ENCODE data around the gene CTU2. TPM values are rescaled to one million over a fixed set of nuclear protein-coding genes. Genes with fewer than 3 reads are reported as not detected.
"Not testable (repeated sequence)": the region's sequence is repeated elsewhere in the genome, so short reads cannot be mapped to it uniquely, and the experiment has no call there.

CTU2 gene
- polyA plus RNA-seq, result 10 to 100 TPM; 21.4 to 23.0 (median 22.0) TPM

GRCh38 chr16:88706229-88706964 lies at the start of gene CTU2, which contains the start of gene RNF166:
Gene CTU2, plus strand, starts transcription at chr16:88706503. Its CDS starts 28 bp downstream, at chr16:88706531.
Gene RNF166, minus strand, starts transcription at chr16:88706408. Its CDS starts 83 bp downstream, at chr16:88706325.
- peak within 1 kb of the TSS; percentile 81 to 96 (median 89) for H3K4me3 Mint-ChIP-seq
- peaks cover 53 to 56% of the 10 kb centered on the region in 2 donors for H3K4me1 Mint-ChIP-seq
- peak; percentile 93 to 94 (median 93) for DNase-seq
- H3K27me3 Mint-ChIP-seq (ENCODE audit: low read depth in 3 of 3), result peaks cover 17 to 46% (median 25%) of the 10 kb centered on the region in 3 donors
- H3K36me3 Mint-ChIP-seq, result peaks cover 0 to 4% (median 3%) of the 10 kb centered on the region in 3 donors
- H3K27ac Mint-ChIP-seq, result peak within 1 kb of the TSS; percentile 92 to 99 (median 95)
- no peaks in the 10 kb centered on the region for H3K9me3 Mint-ChIP-seq

- Mint-ChIP-seq H3K36me3 (peaks cover 0 to 9% (median 6%) of the 10 kb centered on the region in 3 donors), H3K4me1 (peaks cover 39 to 40% of the 10 kb centered on the region in 2 donors), H3K27ac (no peak overlapping the region), H3K27me3 (ENCODE audit: low read depth in 3 of 3) (peaks cover 20 to 35% (median 21%) of the 10 kb centered on the region in 3 donors), H3K4me3 (no peak overlapping the region), H3K9me3 (no peaks in the 10 kb centered on the region)
- no peak for DNase-seq
Measured at GRCh38 chr16:88657371-88657770, 48.9 kb upstream of the CTU2 start.

- Mint-ChIP-seq H3K36me3 (peaks cover 0 to 8% (median 5%) of the 10 kb centered on the region in 3 donors), H3K4me1 (peaks cover 30 to 36% of the 10 kb centered on the region in 2 donors), H3K9me3 (no peaks in the 10 kb centered on the region), H3K4me3 (no peak overlapping the region), H3K27ac (peak overlapping the region in 1 of 6 donors; percentile 32), H3K27me3 (ENCODE audit: low read depth in 3 of 3) (peaks cover 19 to 36% (median 19%) of the 10 kb centered on the region in 3 donors)
- DNase-seq, result no peak
Measured at GRCh38 chr16:88658714-88659113, 47.6 kb upstream of the CTU2 start.

- Mint-ChIP-seq H3K27ac (peak overlapping the region in 1 of 6 donors; percentile 32), H3K27me3 (ENCODE audit: low read depth in 3 of 3) (peaks cover 14 to 32% (median 15%) of the 10 kb centered on the region in 3 donors), H3K4me3 (no peak overlapping the region)
Measured at GRCh38 chr16:88659160-88659559, 47.1 kb upstream of the CTU2 start.

DNA sequence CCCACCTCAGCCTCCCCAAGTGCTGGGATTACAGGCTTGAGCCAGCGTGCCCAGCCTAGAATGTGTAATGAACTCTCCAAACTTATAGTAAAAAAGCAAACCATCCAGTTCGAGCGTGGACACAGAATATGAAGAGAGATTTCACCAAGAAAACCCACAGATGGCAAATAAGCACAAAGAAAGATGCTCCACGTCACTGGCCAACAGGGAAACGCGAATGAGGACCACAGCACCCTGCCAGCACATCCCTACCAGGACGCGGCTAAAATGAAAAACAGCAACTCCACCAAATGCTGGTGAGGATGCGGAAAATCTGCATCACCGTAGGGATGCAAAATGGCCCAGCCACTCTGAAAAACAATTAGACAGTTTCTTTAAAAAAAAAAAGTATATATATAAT lies 44.8 kb upstream of the CTU2 start:
- H3K27me3 Mint-ChIP-seq (ENCODE audit: low read depth in 3 of 3), result peaks cover 3 to 18% (median 9%) of the 10 kb centered on the region in 3 donors
- H3K4me3 Mint-ChIP-seq, result peak overlapping the region; percentile 57 to 93 (median 85)
- H3K4me1 Mint-ChIP-seq, result peaks cover 15 to 26% of the 10 kb centered on the region in 2 donors
- no peaks in the 10 kb centered on the region for H3K36me3 Mint-ChIP-seq
- DNase-seq, result no peak
- H3K27ac Mint-ChIP-seq, result peak overlapping the region; percentile 12 to 96 (median 82)
- no peaks in the 10 kb centered on the region for H3K9me3 Mint-ChIP-seq

More at GRCh38 chr16:88659160-88659559, 47.1 kb upstream of the CTU2 start:
- H3K36me3 Mint-ChIP-seq, result peaks cover 0 to 4% (median under 1%) of the 10 kb centered on the region in 3 donors
- peaks cover 26 to 34% of the 10 kb centered on the region in 2 donors for H3K4me1 Mint-ChIP-seq
- H3K9me3 Mint-ChIP-seq, result no peaks in the 10 kb centered on the region
- DNase-seq, result no peak

GRCh38 chr16:88662222-88662842 lies 44.0 kb upstream of the CTU2 start:
- Mint-ChIP-seq H3K4me3 (peak overlapping the region; percentile 82 to 94 (median 89)), H3K4me1 (peaks cover 15 to 27% of the 10 kb centered on the region in 2 donors), H3K27me3 (ENCODE audit: low read depth in 3 of 3) (peaks cover 3 to 18% (median 9%) of the 10 kb centered on the region in 3 donors), H3K27ac (peak overlapping the region; percentile 75 to 97 (median 92)), H3K36me3 (peaks cover 0 to 2% (median 0%) of the 10 kb centered on the region in 3 donors), H3K9me3 (no peaks in the 10 kb centered on the region)
- DNase-seq, result no peak

DNA sequence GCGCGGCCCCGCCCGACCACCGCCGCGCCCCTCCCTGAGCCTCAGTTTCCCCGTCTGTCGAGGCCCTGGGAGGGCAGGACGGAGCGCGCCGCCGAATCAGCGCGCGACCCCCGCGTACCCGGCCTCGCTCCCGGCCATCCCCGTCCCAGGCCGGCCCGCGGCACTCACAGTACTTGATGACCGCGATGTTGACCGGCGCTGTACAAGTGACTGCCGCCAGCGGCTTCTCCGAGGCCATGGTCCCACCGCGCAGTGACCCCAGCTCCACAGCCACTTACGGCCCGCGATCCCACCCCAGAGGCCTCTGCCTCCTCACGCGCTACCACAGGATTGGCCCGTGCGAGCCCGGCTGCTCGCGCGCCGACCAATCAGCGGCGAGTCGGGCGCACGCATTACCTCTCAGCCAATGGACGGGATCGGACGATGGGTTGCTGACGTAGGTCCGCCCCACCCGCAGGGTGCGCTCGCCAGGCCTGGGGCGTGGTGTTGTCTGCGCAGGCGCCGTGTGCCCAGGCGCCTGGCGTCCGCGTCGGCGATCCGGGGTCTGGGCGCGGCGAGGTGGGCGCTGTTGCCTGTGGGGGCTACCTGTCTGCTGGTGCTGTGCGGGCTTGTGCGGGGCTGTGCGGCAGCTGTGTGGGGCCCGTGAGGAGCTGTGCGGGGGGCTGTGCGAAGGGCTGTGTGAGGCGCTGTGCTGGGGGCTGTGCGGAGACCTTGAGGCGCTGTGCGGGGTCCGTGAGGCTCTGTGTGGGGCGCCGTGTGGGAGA lies 43.3 kb upstream of the CTU2 start, which contains the start of gene MVD:
TSS of gene MVD (minus strand) at position 249 of the 764 bp plus-strand sequence. CDS start at position 238, 11 bp downstream.
- H3K27me3 Mint-ChIP-seq (ENCODE audit: low read depth in 3 of 3), result peaks cover 3 to 18% (median 9%) of the 10 kb centered on the region in 3 donors
- H3K36me3 Mint-ChIP-seq, result peaks cover 0 to 3% (median 0%) of the 10 kb centered on the region in 3 donors
- H3K4me1 Mint-ChIP-seq, result peaks cover 15 to 27% of the 10 kb centered on the region in 2 donors
- H3K27ac Mint-ChIP-seq, result peak within 1 kb of the TSS; percentile 85 to 97 (median 94)
- H3K4me3 Mint-ChIP-seq, result peak within 1 kb of the TSS; percentile 93 to 97 (median 94)
- H3K9me3 Mint-ChIP-seq, result no peaks in the 10 kb centered on the region
- DNase-seq, result peak; percentile 96 to 97 (median 96)

DNA sequence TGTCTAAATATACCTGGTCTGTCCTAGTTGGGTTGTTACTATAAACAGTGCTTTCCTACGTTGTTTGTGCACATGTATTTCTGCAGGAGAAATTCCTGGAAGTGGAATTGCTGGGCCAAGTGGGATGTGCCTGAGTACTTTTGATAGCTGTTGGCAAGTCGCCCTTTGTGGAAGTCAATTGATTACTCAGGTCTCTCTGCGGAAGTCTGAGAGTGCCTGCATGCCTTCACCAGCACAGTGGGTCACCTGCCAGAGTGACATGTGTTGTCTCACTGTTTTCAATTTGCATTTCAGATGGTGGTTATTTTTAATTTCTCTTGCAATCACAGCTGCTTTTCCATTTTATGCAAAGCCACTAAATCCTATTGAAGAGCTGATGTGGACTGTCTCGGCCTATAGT lies 41.2 kb upstream of the CTU2 start:
- DNase-seq, result no peak
- Mint-ChIP-seq H3K4me3 (peak overlapping the region; percentile 50 to 76 (median 54)), H3K27ac (peak overlapping the region in 4 of 6 donors; percentile 40 to 78 (median 50)), H3K27me3 (ENCODE audit: low read depth in 3 of 3) (peaks cover 3 to 13% (median 8%) of the 10 kb centered on the region in 3 donors), H3K9me3 (no peaks in the 10 kb centered on the region), H3K36me3 (peaks cover 0 to 3% (median 0%) of the 10 kb centered on the region in 3 donors), H3K4me1 (peaks cover 15 to 27% of the 10 kb centered on the region in 2 donors)

DNA sequence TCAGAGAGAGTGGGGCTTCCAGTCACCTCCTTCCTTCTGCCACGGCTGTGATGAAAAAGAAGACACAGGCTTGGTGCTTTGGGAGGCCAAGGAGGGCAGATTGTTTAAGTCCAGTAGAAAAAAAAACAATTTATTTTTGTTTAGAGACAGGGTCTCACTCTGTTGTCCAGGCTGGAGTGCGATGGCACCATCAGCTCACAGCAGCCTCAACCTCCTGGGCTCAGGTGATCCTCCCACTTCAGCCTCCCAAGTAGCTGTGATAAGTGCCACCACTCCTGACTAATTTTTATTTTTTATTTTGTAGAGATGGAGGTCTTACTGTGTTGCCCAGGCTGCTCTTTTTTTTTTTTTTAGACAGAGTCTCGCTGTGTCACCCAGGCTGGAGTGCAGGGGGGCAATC lies 40.7 kb upstream of the CTU2 start:
- Mint-ChIP-seq H3K27me3 (ENCODE audit: low read depth in 3 of 3) (peaks cover 3 to 13% (median 8%) of the 10 kb centered on the region in 3 donors), H3K27ac (no peak overlapping the region), H3K4me3 (peak overlapping the region in 1 of 5 donors; percentile 12), H3K36me3 (peaks cover 0 to 3% (median 0%) of the 10 kb centered on the region in 3 donors), H3K4me1 (peaks cover 15 to 27% of the 10 kb centered on the region in 2 donors), H3K9me3 (no peaks in the 10 kb centered on the region)
- no peak for DNase-seq

GRCh38 chr16:88667461-88667860 lies 38.8 kb upstream of the CTU2 start:
- DNase-seq, result no peak
- no peak overlapping the region for H3K4me3 Mint-ChIP-seq
- peaks cover 0 to 15% of the 10 kb centered on the region in 2 donors for H3K4me1 Mint-ChIP-seq
- peaks cover 0 to 3% (median 0%) of the 10 kb centered on the region in 3 donors for H3K36me3 Mint-ChIP-seq
- no peaks in the 10 kb centered on the region for H3K9me3 Mint-ChIP-seq
- peaks cover 3 to 9% (median 5%) of the 10 kb centered on the region in 3 donors for H3K27me3 Mint-ChIP-seq (ENCODE audit: low read depth in 3 of 3)
- H3K27ac Mint-ChIP-seq, result peak overlapping the region in 3 of 6 donors; percentile 17 to 84 (median 81)

DNA sequence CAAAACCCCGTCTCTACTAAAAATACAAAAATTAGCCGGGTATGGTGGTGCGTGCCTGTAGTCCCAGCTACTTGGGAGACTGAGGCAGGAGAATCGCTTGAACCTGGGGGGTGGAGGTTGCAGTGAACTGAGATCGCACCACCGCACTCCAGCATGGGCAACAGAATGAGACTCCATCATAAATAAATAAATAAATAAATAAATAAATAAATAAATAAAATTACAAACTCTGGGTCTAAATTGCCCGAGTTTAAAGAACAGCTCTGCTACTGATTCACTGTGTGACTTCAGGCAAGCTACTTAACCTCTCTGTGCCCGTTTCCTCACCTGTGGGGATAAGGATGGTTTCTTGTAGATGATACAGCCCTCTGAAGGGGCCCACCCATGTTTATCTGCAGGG lies 36.8 kb upstream of the CTU2 start:
- not testable (repeated sequence) for H3K4me1 Mint-ChIP-seq; H3K9me3 Mint-ChIP-seq; DNase-seq; H3K27ac Mint-ChIP-seq; H3K4me3 Mint-ChIP-seq; H3K36me3 Mint-ChIP-seq; H3K27me3 Mint-ChIP-seq (ENCODE audit: low read depth in 3 of 3)

DNA sequence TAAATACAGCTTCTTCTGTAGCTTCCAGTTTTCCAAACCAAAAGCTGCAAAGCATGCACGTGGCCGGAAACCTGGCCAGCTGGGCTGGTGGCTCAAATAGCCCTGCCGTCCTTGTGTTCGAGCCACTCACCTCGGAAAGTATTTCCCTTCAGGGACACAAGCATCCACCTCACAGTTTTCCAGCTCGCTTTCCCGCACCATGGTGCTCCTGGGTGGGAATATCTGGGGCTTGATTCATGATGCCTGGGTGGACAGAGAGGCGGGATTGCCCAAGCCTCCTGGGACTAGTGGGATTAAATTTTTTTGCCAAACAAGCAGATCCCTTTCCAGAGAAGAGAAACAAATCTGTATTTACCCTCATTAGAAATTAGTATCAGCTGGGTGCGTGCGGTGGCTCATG lies 36.3 kb upstream of the CTU2 start:
- Mint-ChIP-seq H3K27ac (no peak overlapping the region), H3K9me3 (no peaks in the 10 kb centered on the region), H3K36me3 (peaks cover 0 to 6% (median 0%) of the 10 kb centered on the region in 3 donors), H3K4me3 (no peak overlapping the region), H3K4me1 (peaks cover 0 to 5% of the 10 kb centered on the region in 2 donors), H3K27me3 (ENCODE audit: low read depth in 3 of 3) (peaks cover 0 to 4% (median 0%) of the 10 kb centered on the region in 3 donors)
- no peak for DNase-seq

- peaks cover 0 to 4% (median 0%) of the 10 kb centered on the region in 3 donors for H3K27me3 Mint-ChIP-seq (ENCODE audit: low read depth in 3 of 3)
- H3K4me3 Mint-ChIP-seq, result no peak overlapping the region
- peaks cover 0 to 6% (median 0%) of the 10 kb centered on the region in 3 donors for H3K36me3 Mint-ChIP-seq
- no peaks in the 10 kb centered on the region for H3K9me3 Mint-ChIP-seq
- no peak for DNase-seq
- no peak overlapping the region for H3K27ac Mint-ChIP-seq
- peaks cover 0 to 3% of the 10 kb centered on the region in 2 donors for H3K4me1 Mint-ChIP-seq
Measured at GRCh38 chr16:88671806-88672205, 34.5 kb upstream of the CTU2 start.

Measured in immature natural killer cell (primary cell).